PFSK-1 (cell line): ENCODE results near the gene CUEDC2.
A peak's percentile ranks its signal among the peaks of the same experiment; 100 is the strongest.

Experiments used
- FOXP2 ChIP-seq: optimal IDR thresholded peaks from 2 replicates; pipeline ENCODE3; 2011; ENCODE audit warnings: borderline replicate concordance, control low read depth, inconsistent platforms; ENCODE audit not compliant: insufficient read depth; ENCODE audit errors: extremely low read length, extremely low read depth
- POLR2AphosphoS5 ChIP-seq: IDR thresholded peaks from 2 replicates; pipeline ENCODE4 v1.6.1; 2012; ENCODE audit warnings: low read depth, mild to moderate bottlenecking, control low read depth, low read length, moderate library complexity
- REST ChIP-seq, 2 experiments: IDR thresholded peaks; 2 replicates each; pipeline versions ENCODE4 v1.6.1 to v1.8.0; 2011 to 2012; ENCODE audit warnings: low read depth in 2 of 2, low read length in 2 of 2, control low read depth in 1 of 2, inconsistent platforms in 1 of 2, mild to moderate bottlenecking in 1 of 2, moderate library complexity in 1 of 2; ENCODE audit not compliant: insufficient read depth in 1 of 2
- SIN3A ChIP-seq: IDR thresholded peaks from 2 replicates; pipeline ENCODE4 v1.6.1; 2012; ENCODE audit warnings: mild to moderate bottlenecking, low read length, moderate library complexity, borderline replicate concordance; ENCODE audit not compliant: insufficient read depth
- TAF1 ChIP-seq: IDR thresholded peaks from 2 replicates; pipeline ENCODE4 v1.6.1; 2012; ENCODE audit warnings: low read length, control low read depth, borderline replicate concordance; ENCODE audit not compliant: insufficient read depth

CUEDC2 gene

GRCh38 chr10:102461187-102462054 is 29.0 kb upstream of the CUEDC2 start:
- TF ChIP-seq POLR2AphosphoS5 (peak; percentile 67; the same call in 1 of the 2 replicates), TAF1 (no peak), FOXP2 (no peak), REST (IDR thresholded peaks at IDR 0.05; ENCODE audit: insufficient read depth in 1 of 2, low read depth in 2 of 2, low read length in 2 of 2) (peak; percentile 48 to 85; a peak in 3 of 4 replicates), SIN3A (no peak)

GRCh38 chr10:102460836-102461186 is 28.4 kb upstream of the CUEDC2 start:
- TF ChIP-seq FOXP2, result no peak

GRCh38 chr10:102458656-102459055 is 26.3 kb upstream of the CUEDC2 start:
- TF ChIP-seq FOXP2, result no peak
- no peak for TF ChIP-seq TAF1
- TF ChIP-seq REST (IDR thresholded peaks at IDR 0.05; ENCODE audit: insufficient read depth in 1 of 2, low read depth in 2 of 2, low read length in 2 of 2), result no peak
- no peak for TF ChIP-seq SIN3A
- TF ChIP-seq POLR2AphosphoS5, result no peak

GRCh38 chr10:102457591-102458150 is 25.3 kb upstream of the CUEDC2 start:
- TF ChIP-seq REST (IDR thresholded peaks at IDR 0.05; ENCODE audit: insufficient read depth in 1 of 2, low read depth in 2 of 2, low read length in 2 of 2) (no peak), POLR2AphosphoS5 (no peak), TAF1 (no peak), FOXP2 (no peak), SIN3A (no peak)

GRCh38 chr10:102455893-102456471 is 23.6 kb upstream of the CUEDC2 start:
- no peak for TF ChIP-seq POLR2AphosphoS5
- TF ChIP-seq TAF1, result no peak
- TF ChIP-seq REST (IDR thresholded peaks at IDR 0.05; ENCODE audit: insufficient read depth in 1 of 2, low read depth in 2 of 2, low read length in 2 of 2), result no peak
- no peak for TF ChIP-seq FOXP2
